Activated B cell treated with CpG ODN at 0.5 μM for 24 hours (primary cell): Measurements from ENCODE around the gene TBC1D10A. TPM values are rescaled to one million over a fixed set of nuclear protein-coding genes. Genes with fewer than 3 reads are reported as not detected.
A peak's percentile ranks its signal among the peaks of the same experiment; 100 is the strongest.

Source experiments
- ATAC-seq: fragments of 200-7000 bp; cut with Tn5 transposase; one replicate; pipeline ENCODE4 v1.10.0; 2021; ENCODE audit warnings: low read depth, mild to moderate bottlenecking, moderate library complexity
- CTCF ChIA-PET: fragments of 350-600 bp; sonication (Branson Sonifier 250); formaldehyde crosslinking; loops from one replicate; lab custom pipeline; 2021; ENCODE audit warnings: antibody characterized with exemption; lab: Charles Lee
- POLR2A ChIA-PET: fragments of 350-600 bp; sonication (Branson Sonifier 250); formaldehyde crosslinking; loops from one replicate; lab custom pipeline; 2021; ENCODE audit warnings: antibody characterized with exemption; lab: Charles Lee
- DNase-seq: peaks from one replicate; pipeline ENCODE4 v3.0.0; 2022
- H3K27ac Mint-ChIP-seq: one replicate; pipeline ENCODE4 v1.8.0; 2020; ENCODE audit warnings: mixed read lengths
- H3K27me3 Mint-ChIP-seq: one replicate; pipeline ENCODE4 v1.8.0; 2021; ENCODE audit warnings: mixed read lengths
- H3K36me3 Mint-ChIP-seq: one replicate; pipeline ENCODE4 v1.8.0; 2021; ENCODE audit warnings: low read depth, mixed read lengths
- H3K4me1 Mint-ChIP-seq: one replicate; pipeline ENCODE4 v1.8.0; 2021; ENCODE audit warnings: mixed read lengths
- H3K4me3 Mint-ChIP-seq: one replicate; pipeline ENCODE4 v1.8.0; 2020; ENCODE audit warnings: mild to moderate bottlenecking, mixed read lengths
- H3K9me3 Mint-ChIP-seq: one replicate; pipeline ENCODE4 v1.8.0; 2020; ENCODE audit warnings: mixed read lengths
- intact Hi-C: fragments of 100-400 bp; cut with micrococcal nuclease; formaldehyde crosslinking; loops from one replicate; pipeline ENCODE4 v1.15.1; 2024
- total RNA-seq: library from RNA; stranded (reverse); gene quantifications from 2 replicates; pipeline ENCODE4 v1.2.3, GENCODE V29; 2022
- TF ChIP-seq, protein P1 (sequence below): fragments of 200-600 bp; IDR thresholded peaks from one replicate; pipeline ENCODE4 v1.8.0; 2022; ENCODE audit warnings: antibody characterized with exemption, mild to moderate bottlenecking

Gene TBC1D10A
- total RNA-seq, 1 donor from 2014 or later = 20.4 TPM

DNA sequence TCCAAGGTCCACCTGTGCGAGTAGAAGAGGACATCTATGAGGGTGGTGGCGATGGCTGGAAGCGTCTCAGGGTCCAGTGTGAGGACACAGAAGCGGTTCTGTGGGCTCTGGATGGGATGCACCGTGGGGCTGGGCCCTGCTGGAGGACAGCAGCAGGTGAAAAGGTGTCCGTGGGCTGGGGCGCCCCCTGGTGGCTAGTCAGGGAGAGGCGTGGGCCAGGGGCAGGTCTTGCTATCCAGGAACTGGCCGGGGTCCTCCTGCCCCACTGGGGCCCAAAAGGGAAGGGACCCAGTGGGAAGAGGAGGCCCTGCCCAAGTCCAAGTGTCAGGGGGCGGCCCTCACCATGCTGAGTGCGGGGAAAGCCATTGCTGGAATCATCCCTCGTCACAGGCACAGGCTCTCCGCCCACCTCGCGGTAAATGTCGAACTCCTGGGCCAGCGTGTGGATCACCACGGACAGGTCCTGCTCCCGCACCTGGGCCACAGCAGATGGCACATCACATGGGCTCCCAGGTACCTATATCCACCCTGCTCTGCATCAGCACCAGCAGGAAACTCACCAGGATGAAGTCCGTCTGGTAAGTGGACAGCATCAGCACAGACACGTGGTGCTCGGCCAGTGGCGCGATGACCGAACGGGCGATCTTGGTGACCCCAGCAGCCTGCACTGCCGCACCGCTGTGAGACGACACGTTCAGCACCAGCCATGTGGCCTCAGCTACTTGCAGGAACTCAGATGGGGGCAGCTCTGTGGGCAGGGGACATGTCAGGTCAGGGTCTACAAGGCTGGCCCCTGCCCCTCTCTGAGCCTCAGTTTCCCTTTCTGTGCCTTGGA is 39.7 kb downstream of the TBC1D10A start:
- Mint-ChIP-seq H3K4me1 (peaks cover 38% of the 10 kb centered on the region), H3K36me3 (peaks cover 8% of the 10 kb centered on the region), H3K4me3 (no peak overlapping the region), H3K27ac (no peak overlapping the region), H3K27me3 (no peaks in the 10 kb centered on the region), H3K9me3 (no peaks in the 10 kb centered on the region)
- ChIA-PET POLR2A (interaction anchor here (0.9 to 7.6 kb wide), 11 partner anchors 18 to 137 kb away, joined by 3 to 131 read pairs (median 9); partner anchors contain the start of genes CCDC157, RNF215, SF3A1 and TBC1D10A), CTCF (interaction anchor here (0.7 to 7.8 kb wide), 39 partner anchors 10 to 197 kb away, joined by 3 to 275 read pairs (median 8); partner anchors contain the start of genes CCDC157, MTFP1, OSM and RNF215)
- ATAC-seq (no peak), DNase-seq (peak; percentile 81)
- intact Hi-C loops = loop anchor here (1.0 kb wide), 5 partner anchors 24 to 179 kb away; partner anchors contain the start of gene RNF215
- TF ChIP-seq, protein P1, sequence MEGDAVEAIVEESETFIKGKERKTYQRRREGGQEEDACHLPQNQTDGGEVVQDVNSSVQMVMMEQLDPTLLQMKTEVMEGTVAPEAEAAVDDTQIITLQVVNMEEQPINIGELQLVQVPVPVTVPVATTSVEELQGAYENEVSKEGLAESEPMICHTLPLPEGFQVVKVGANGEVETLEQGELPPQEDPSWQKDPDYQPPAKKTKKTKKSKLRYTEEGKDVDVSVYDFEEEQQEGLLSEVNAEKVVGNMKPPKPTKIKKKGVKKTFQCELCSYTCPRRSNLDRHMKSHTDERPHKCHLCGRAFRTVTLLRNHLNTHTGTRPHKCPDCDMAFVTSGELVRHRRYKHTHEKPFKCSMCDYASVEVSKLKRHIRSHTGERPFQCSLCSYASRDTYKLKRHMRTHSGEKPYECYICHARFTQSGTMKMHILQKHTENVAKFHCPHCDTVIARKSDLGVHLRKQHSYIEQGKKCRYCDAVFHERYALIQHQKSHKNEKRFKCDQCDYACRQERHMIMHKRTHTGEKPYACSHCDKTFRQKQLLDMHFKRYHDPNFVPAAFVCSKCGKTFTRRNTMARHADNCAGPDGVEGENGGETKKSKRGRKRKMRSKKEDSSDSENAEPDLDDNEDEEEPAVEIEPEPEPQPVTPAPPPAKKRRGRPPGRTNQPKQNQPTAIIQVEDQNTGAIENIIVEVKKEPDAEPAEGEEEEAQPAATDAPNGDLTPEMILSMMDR = peak; percentile 68

DNA sequence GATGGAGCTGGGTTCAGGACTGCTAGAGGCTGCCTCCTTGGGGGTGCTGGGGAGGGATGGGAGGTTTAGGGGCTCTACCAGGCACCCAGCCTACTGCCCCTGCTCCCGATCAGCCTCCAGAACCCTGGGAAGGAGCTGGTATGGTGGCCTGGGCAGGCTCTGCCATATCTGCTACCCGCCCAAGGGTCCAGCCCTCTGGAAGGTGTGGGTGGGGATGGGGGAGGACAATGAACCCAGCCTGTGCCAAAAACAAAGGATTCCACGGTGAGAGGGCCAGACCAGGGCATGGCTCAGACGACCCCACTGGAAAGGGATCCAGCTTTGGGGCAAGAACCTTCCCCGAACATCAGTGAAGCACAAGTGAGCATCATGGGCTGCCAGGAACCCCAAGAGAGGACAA is 40.4 kb downstream of the TBC1D10A start:
- ChIA-PET POLR2A (interaction anchor here (1.0 kb wide), 1 partner anchor 137 kb away, joined by 3 read pairs; no protein-coding TSS in a partner anchor), CTCF (interaction anchor here (1.1 to 7.8 kb wide), 5 partner anchors 17 to 179 kb away, joined by 6 to 275 read pairs (median 27); partner anchors contain the start of gene RNF215)
- Mint-ChIP-seq H3K9me3 (no peaks in the 10 kb centered on the region), H3K4me1 (peaks cover 33% of the 10 kb centered on the region), H3K4me3 (no peak overlapping the region), H3K27me3 (no peaks in the 10 kb centered on the region), H3K36me3 (peaks cover 5% of the 10 kb centered on the region), H3K27ac (no peak overlapping the region)
- DNase-seq (no peak), ATAC-seq (no peak)
- intact Hi-C loops = no loop called here
- TF ChIP-seq, protein P1 = no peak

DNA sequence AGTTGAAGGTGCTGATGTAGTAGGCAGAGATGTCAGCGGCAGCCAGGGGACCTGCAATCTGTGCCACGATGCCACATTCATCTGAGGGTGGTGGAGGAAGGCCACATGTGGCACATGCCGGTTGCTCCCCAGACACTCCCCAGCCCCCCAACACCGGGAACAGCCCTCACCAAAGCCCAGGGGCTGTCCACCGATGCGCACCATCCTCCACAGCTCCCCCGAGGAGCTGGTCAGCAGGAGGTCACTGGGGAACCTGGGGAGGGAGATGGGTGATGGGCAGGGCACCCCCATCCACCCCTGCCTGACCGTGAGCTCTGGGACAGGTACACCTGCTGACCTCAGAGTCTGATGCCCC is 40.9 kb downstream of the TBC1D10A start:
- peaks cover 5% of the 10 kb centered on the region for H3K36me3 Mint-ChIP-seq
- CTCF ChIA-PET = interaction anchor here (1.1 to 7.8 kb wide), 5 partner anchors 18 to 179 kb away, joined by 6 to 275 read pairs (median 27); partner anchors contain the start of gene RNF215
- DNase-seq (no peak), ATAC-seq (no peak)
- peaks cover 31% of the 10 kb centered on the region for H3K4me1 Mint-ChIP-seq
- H3K4me3 Mint-ChIP-seq = no peak overlapping the region
- no peaks in the 10 kb centered on the region for H3K27me3 Mint-ChIP-seq
- no peaks in the 10 kb centered on the region for H3K9me3 Mint-ChIP-seq
- POLR2A ChIA-PET = interaction anchor here (1.0 kb wide), 1 partner anchor 138 kb away, joined by 3 read pairs; no protein-coding TSS in a partner anchor
- TF ChIP-seq, protein P1 = no peak
- intact Hi-C loops = no loop called here
- H3K27ac Mint-ChIP-seq = no peak overlapping the region

DNA sequence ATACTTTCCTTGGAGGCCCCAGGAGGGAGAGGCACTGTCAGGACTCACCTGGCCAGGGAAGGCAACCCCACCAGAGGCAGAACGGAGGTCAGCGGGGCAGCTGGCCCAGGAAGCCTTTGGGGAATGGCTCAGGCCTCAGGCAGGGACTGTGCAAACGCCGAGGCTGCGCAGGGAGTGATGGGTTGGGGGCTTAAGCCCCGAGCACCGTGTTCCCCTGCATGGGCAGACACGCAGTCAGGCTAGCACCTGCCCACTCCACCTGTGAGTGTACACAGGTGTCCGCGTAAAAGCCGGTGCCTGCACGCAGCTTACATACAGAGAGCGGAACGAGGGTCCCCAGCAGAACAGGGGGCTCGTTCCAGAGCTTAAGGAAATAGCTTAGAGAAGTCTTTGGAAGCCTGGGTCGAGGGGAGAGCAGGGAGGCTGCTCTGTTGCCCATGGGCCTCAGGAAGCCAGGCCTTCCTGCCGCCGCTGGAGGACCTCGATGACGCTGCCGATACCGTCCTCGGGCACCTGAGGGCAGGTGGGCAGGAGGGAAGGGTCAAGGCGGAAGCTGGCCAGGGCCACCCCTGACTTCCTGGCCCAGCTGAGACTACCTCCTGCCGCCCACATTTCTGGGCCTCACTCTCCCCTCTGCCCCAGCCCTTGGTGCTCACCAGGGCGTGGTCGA is 41.4 kb downstream of the TBC1D10A start:
- Mint-ChIP-seq H3K27me3 (no peaks in the 10 kb centered on the region), H3K27ac (no peak overlapping the region), H3K4me1 (peaks cover 26% of the 10 kb centered on the region), H3K9me3 (no peaks in the 10 kb centered on the region), H3K4me3 (no peak overlapping the region), H3K36me3 (peaks cover 5% of the 10 kb centered on the region)
- intact Hi-C loops = no loop called here
- POLR2A ChIA-PET = no interaction called here
- no peak for DNase-seq
- CTCF ChIA-PET = interaction anchor here (0.6 to 7.8 kb wide), 5 partner anchors 21 to 178 kb away, joined by 3 to 275 read pairs (median 7); partner anchors contain the start of gene RNF215
- TF ChIP-seq, protein P1 = no peak
- ATAC-seq = no peak
